Ishikawa (cell line): ENCODE results near the gene CD248.

Source experiments
- CEBPB ChIP-seq: IDR thresholded peaks from 2 replicates; pipeline ENCODE4 v1.6.1; 2012
- CREB1 ChIP-seq: IDR thresholded peaks from 2 replicates; pipeline ENCODE4 v1.6.1; 2012; ENCODE audit warnings: low read depth
- EGR1 ChIP-seq: IDR thresholded peaks from 2 replicates; pipeline ENCODE4 v1.6.1; 2012
- EP300 ChIP-seq: IDR thresholded peaks from 2 replicates; pipeline ENCODE4 v1.6.1; 2012; ENCODE audit warnings: borderline replicate concordance
- FOXM1 ChIP-seq: IDR thresholded peaks from 2 replicates; pipeline ENCODE4 v1.6.1; 2012; ENCODE audit warnings: low read depth, borderline replicate concordance
- NFIC ChIP-seq: IDR thresholded peaks from 2 replicates; pipeline ENCODE4 v1.6.1; 2012
- RAD21 ChIP-seq: IDR thresholded peaks from 2 replicates; pipeline ENCODE4 v1.6.1; 2012; ENCODE audit warnings: low read depth
- TAF1 ChIP-seq: IDR thresholded peaks from 2 replicates; pipeline ENCODE4 v1.6.1; 2012; ENCODE audit warnings: low read depth, mild to moderate bottlenecking
- TCF12 ChIP-seq: IDR thresholded peaks from 2 replicates; pipeline ENCODE4 v1.6.1; 2012; ENCODE audit warnings: low read depth
- TEAD4 ChIP-seq: IDR thresholded peaks from 2 replicates; pipeline ENCODE4 v1.6.1; 2012
- YY1 ChIP-seq: IDR thresholded peaks from 2 replicates; pipeline ENCODE4 v1.6.1; 2012; ENCODE audit warnings: low read depth
- ZBTB7A ChIP-seq: IDR thresholded peaks from 2 replicates; pipeline ENCODE4 v1.6.1; 2012; ENCODE audit warnings: low read depth
- TF ChIP-seq, protein P1 (sequence below): IDR thresholded peaks from 2 replicates; pipeline ENCODE4 v1.6.1; 2012
- TF ChIP-seq, protein P2 (sequence below): IDR thresholded peaks from 2 replicates; pipeline ENCODE4 v1.6.1; 2012; ENCODE audit warnings: low read depth, mild to moderate bottlenecking
- TF ChIP-seq, protein P3 (sequence below): IDR thresholded peaks from 2 replicates; pipeline ENCODE4 v1.6.1; 2012

CD248 gene

DNA sequence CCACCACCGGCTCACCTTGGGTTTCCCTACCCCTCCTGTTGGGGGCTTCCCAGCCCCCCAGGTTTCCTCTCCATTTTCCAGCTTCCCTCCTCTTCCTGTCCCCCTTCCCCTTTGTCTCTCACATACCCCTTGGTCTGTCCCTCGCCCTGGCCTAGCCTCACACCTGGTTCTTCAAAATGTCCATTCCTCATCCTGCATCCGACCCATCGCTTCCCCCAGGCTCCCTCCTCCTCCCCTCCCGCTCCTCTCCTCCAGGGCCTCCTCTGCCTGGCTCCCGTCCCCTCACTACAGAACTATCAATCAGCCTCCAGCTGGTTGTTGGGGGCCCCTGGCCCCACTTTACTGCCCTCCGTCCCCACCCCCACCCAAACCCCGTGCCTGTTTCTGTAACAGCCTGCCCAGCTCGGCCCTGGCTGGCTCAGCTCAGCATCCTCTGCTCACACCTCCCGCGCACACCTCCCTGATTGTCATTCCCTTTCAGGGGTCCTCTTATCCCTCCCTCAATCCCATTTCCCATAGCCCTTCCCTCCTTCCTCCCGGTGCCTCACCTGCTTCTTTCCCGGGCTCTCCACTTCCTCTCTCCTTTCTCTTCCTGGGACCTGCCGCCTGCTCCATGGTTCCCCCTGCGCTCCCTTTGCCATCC is 37.6 kb downstream of the CD248 start:
- TF ChIP-seq TAF1: no peak
- no peak for TF ChIP-seq TEAD4
- TF ChIP-seq EP300: no peak
- no peak for TF ChIP-seq TCF12

DNA sequence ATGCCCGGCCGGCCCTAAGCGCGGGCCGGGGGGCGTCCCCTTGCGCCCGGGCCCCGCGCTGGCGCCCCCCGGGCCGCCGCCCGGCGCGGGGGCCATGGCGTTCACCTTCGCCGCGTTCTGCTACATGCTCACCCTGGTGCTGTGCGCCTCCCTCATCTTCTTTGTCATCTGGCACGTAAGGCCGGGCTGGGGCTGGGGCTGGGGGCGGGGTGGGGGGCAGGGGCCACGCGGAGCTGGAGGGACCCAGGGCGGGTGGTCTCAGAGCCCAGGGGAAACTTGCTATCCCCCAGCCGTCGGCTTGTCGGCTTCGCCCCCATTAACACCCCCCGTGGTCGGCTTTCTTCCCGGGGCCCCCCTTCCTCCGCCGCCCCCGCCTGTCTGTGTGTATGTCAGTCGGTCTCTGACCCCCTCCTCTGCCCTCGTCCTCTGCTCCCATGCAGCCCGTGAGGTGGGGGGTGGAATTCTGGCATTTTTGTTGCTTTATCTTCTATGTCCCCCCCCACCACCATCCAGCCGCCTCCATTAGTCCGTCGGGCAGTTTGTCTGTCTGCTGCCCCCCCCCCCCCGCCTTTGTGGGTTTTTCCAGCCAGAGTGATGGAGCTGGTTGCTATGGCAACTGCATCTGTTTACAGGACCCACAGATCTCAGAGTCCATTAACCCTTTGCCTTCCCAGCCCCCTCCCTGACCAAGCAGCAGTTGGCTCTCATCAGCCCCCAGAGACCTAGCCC is 38.3 kb downstream of the CD248 start:
- TF ChIP-seq EGR1 (peak; percentile 8; the same call in 1 of the 2 replicates), CEBPB (no peak), TAF1 (no peak)
- TF ChIP-seq, protein P1, sequence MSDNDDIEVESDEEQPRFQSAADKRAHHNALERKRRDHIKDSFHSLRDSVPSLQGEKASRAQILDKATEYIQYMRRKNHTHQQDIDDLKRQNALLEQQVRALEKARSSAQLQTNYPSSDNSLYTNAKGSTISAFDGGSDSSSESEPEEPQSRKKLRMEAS: no peak

DNA sequence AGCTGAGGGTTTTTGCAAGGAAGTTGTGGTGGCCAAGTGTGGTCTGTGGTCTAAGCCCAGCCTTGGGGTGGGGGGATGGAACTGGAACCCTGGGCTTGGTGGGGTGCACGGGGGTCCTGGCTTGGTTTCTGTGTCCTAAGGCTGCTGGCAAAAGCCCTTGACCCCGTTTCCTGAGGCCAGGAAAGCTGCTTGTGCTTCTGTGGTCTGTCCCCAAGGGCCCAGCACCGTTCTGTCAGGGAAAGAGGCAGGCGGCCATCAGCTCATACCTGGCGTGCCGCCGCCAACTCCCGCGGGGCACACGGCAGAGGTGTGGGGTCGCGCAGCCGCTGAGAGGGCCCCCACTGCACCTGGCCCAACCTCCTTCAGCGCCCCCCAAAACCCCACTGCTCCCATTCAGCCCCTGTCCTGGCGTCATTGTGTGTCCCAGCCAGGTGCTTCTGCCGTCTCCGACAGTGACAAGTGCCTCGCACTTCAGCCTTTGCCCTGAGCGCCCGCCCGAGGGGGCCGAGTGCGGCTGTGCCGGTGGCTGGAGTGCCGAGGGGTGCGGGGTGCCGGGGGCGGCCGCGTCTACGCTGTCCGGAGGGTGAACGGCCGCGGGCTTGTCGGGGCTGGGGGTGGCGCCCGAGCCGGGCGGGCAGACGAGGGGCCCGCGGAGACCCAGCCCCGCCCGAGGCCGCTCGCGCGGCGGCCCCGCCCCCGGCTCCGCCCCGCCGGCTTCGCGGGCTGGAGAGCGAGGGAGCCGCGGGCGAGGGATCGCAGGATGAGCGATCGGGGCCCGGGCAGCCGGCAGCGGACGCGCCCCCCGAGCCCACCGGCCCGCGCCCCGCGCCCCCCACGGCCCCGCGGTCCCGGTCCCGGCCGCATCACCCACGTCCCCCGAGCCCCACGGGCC is 39.1 kb downstream of the CD248 start, which contains the start of gene CNIH2:
Gene CNIH2 (plus strand): TSS at position 705 of the 892 bp plus-strand sequence. CDS start 282 bp downstream, outside the sequence.
- 0 out of 2 replicates have a peak, but pooled peaks have one; percentile 33 for TF ChIP-seq ZBTB7A
- TF ChIP-seq, protein P2, sequence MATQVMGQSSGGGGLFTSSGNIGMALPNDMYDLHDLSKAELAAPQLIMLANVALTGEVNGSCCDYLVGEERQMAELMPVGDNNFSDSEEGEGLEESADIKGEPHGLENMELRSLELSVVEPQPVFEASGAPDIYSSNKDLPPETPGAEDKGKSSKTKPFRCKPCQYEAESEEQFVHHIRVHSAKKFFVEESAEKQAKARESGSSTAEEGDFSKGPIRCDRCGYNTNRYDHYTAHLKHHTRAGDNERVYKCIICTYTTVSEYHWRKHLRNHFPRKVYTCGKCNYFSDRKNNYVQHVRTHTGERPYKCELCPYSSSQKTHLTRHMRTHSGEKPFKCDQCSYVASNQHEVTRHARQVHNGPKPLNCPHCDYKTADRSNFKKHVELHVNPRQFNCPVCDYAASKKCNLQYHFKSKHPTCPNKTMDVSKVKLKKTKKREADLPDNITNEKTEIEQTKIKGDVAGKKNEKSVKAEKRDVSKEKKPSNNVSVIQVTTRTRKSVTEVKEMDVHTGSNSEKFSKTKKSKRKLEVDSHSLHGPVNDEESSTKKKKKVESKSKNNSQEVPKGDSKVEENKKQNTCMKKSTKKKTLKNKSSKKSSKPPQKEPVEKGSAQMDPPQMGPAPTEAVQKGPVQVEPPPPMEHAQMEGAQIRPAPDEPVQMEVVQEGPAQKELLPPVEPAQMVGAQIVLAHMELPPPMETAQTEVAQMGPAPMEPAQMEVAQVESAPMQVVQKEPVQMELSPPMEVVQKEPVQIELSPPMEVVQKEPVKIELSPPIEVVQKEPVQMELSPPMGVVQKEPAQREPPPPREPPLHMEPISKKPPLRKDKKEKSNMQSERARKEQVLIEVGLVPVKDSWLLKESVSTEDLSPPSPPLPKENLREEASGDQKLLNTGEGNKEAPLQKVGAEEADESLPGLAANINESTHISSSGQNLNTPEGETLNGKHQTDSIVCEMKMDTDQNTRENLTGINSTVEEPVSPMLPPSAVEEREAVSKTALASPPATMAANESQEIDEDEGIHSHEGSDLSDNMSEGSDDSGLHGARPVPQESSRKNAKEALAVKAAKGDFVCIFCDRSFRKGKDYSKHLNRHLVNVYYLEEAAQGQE: no peak

DNA sequence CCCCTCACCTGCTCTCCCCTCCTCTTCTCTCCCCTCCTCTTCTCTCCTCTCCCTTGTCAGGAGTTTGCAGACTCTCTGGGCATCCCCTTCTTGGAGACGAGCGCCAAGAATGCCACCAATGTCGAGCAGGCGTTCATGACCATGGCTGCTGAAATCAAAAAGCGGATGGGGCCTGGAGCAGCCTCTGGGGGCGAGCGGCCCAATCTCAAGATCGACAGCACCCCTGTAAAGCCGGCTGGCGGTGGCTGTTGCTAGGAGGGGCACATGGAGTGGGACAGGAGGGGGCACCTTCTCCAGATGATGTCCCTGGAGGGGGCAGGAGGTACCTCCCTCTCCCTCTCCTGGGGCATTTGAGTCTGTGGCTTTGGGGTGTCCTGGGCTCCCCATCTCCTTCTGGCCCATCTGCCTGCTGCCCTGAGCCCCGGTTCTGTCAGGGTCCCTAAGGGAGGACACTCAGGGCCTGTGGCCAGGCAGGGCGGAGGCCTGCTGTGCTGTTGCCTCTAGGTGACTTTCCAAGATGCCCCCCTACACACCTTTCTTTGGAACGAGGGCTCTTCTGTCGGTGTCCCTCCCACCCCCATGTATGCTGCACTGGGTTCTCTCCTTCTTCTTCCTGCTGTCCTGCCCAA is 40.7 kb downstream of the CD248 start:
- no peak for TF ChIP-seq FOXM1
- no peak for TF ChIP-seq TCF12
- TF ChIP-seq TEAD4: no peak

DNA sequence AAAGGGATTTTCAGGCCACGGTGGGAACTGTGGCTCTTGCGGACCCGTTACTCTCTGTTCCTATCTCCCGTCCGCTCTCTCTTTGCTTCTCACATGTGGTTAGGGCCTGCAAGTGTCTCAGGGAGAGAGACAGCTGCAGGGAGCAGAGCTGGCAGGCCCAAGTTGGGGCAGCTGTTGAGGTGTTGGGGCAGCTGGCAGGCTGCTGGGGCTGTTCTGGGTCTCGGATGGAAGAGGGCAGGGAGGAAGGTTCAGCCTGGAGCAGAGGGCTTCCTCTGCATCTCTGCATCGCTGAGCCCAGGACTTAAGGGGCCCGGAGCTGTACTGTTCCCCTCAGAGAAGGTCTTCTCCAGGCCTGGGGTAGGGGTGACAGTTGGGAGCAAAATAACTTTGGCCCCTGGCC is 41.4 kb downstream of the CD248 start:
- TF ChIP-seq FOXM1 (no peak), NFIC (no peak), RAD21 (no peak), EGR1 (no peak), YY1 (no peak), TCF12 (no peak), EP300 (no peak), TAF1 (no peak)
- TF ChIP-seq, protein P2: no peak

DNA sequence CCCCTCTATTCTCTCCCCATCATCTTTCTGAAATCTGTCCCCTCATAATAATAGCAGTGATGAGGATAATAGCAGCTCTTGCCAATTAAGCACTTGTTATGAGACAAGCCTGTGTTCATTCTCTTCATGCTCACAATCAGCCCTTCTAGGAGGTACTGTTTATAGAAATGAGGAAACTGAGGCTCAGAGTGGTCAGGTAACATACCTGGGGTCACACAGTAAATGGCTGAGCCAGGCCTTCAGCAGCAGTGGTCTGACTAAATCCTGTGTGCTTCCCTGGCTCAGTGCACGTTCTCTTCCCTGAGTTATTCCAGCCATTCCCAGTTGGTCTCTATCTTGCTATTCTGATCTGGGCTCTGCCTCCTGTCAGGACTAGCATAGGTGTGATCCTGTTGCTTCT is 42.6 kb downstream of the CD248 start:
- TF ChIP-seq, protein P2: no peak
- TF ChIP-seq NFIC: no peak
- TF ChIP-seq, protein P1: no peak
- TF ChIP-seq TCF12: no peak
- TF ChIP-seq YY1: no peak
- TF ChIP-seq EGR1: no peak
- no peak for TF ChIP-seq ZBTB7A
- no peak for TF ChIP-seq EP300
- TF ChIP-seq TEAD4: no peak
- no peak for TF ChIP-seq FOXM1
- no peak for TF ChIP-seq TAF1
- TF ChIP-seq RAD21: no peak
- TF ChIP-seq, protein P3, sequence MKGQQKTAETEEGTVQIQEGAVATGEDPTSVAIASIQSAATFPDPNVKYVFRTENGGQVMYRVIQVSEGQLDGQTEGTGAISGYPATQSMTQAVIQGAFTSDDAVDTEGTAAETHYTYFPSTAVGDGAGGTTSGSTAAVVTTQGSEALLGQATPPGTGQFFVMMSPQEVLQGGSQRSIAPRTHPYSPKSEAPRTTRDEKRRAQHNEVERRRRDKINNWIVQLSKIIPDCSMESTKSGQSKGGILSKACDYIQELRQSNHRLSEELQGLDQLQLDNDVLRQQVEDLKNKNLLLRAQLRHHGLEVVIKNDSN: no peak
- no peak for TF ChIP-seq CEBPB
- no peak for TF ChIP-seq CREB1
